Prostate gland (tissue), 2 donors: ENCODE data around the gene PDE10A.

Source experiments
- POLR2A ChIP-seq: fragments of 450-650 bp; IDR thresholded peaks from one replicate; pipeline ENCODE4 v1.6.1; 2016; ENCODE audit warnings: antibody characterized with exemption, mild to moderate bottlenecking
- POLR2AphosphoS5 ChIP-seq: sonication (generic); formaldehyde crosslinking; IDR thresholded peaks from one replicate; pipeline ENCODE4 v1.6.1; 2017; ENCODE audit warnings: antibody characterized with exemption
- TF ChIP-seq, protein P1 (sequence below), 4 experiments: fragments of 200-600 bp in 2 of 4; fragments of 450-650 bp in 2 of 4; sonication (generic) in 2 of 4; IDR thresholded peaks; 1 replicate in 3 of 4; 2 replicates in 1 of 4; pipeline ENCODE4 v1.5.1; 2016 to 2019; ENCODE audit warnings: antibody characterized with exemption in 4 of 4, mild to moderate bottlenecking in 2 of 4, moderate library complexity in 2 of 4

GRCh38 chr6:165559632-165560031 lies 103.4 kb downstream of the PDE10A start:
- TF ChIP-seq, protein P1, sequence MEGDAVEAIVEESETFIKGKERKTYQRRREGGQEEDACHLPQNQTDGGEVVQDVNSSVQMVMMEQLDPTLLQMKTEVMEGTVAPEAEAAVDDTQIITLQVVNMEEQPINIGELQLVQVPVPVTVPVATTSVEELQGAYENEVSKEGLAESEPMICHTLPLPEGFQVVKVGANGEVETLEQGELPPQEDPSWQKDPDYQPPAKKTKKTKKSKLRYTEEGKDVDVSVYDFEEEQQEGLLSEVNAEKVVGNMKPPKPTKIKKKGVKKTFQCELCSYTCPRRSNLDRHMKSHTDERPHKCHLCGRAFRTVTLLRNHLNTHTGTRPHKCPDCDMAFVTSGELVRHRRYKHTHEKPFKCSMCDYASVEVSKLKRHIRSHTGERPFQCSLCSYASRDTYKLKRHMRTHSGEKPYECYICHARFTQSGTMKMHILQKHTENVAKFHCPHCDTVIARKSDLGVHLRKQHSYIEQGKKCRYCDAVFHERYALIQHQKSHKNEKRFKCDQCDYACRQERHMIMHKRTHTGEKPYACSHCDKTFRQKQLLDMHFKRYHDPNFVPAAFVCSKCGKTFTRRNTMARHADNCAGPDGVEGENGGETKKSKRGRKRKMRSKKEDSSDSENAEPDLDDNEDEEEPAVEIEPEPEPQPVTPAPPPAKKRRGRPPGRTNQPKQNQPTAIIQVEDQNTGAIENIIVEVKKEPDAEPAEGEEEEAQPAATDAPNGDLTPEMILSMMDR (IDR thresholded peaks at IDR 0.05), result no peak
- TF ChIP-seq POLR2AphosphoS5, result no peak
- TF ChIP-seq POLR2A, result no peak
